Keratinocyte (primary cell): ENCODE measurements around the gene GPR158.

ENCODE experiments used
- CTCF ChIP-seq, 3 experiments: IDR thresholded peaks in 1 of 3; conservative IDR thresholded peaks in 1 of 3; optimal IDR thresholded peaks in 1 of 3; 2 replicates in 2 of 3; 3 replicates in 1 of 3; pipeline versions ENCODE3 to v1.5.1; 2011; ENCODE audit warnings: low read length in 3 of 3, mild to moderate bottlenecking in 3 of 3, moderate library complexity in 2 of 3, control low read depth in 1 of 3, inconsistent platforms in 1 of 3; ENCODE audit not compliant: insufficient read depth in 2 of 3; ENCODE audit errors: extremely low read depth in 1 of 3
- EZH2 ChIP-seq: IDR thresholded peaks from one replicate; pipeline ENCODE4 v1.6.1; 2012; ENCODE audit warnings: inconsistent platforms, mild to moderate bottlenecking, low read length, moderate library complexity

DNA sequence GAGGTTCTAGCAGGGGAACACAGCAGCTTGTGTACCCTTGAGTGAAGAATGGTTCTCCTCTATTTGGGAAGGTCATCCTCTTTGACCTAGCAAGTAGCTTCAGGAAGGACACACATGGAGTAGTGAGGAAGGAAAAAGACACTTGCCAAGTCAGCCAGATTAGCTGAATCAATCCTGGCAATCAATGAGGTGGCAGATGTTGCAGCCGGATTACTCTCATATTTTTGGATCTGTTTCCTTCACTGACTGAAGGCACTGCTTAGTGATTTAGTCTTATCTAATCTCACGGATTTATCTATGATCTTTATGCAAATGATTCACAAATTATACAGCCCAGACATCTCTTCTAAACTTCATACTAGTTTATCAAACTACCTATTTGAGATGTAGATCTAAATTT, 218.8 kb downstream of the GPR158 start:
- TF ChIP-seq CTCF (optimal IDR thresholded peaks at IDR 0.05 in 1 of 3, IDR thresholded peaks at IDR 0.05 in 1 of 3, conservative IDR thresholded peaks at IDR 0.05 in 1 of 3; ENCODE audit: extremely low read depth in 1 of 3, insufficient read depth in 2 of 3, low read length in 3 of 3) = no peak
- no peak for TF ChIP-seq EZH2
